ENCODE measurements around the gene UBE2QL1. TPM values are rescaled to one million over a fixed set of nuclear protein-coding genes. Genes with fewer than 3 reads are reported as not detected.

Gene UBE2QL1
- total RNA-seq, 1 experiment from 2014 or later = not detected

DNA sequence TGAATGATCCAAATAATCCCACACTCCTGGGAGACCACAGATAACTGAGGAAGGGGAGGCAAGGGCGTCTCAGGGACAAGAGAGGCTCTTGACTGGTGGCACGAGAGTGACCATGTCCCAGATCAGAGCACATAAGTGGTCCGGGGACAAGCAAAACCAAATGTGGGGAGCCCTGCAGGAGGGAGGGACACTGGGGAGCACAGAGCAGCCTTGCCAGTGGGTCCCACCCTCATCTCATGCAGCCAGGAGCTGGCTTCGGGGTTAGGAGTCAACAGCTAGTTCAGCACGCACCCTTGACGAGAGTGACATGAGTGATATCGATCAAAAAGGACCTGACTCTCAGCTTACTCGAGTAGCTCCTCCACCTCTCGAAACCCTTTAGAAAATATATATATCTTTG lies 16.5 kb upstream of the UBE2QL1 start:
- ChIA-PET POLR2A (no interaction called here), CTCF (no interaction called here), RAD21 (ENCODE audit: low non-redundant PET in 1 of 2, low total read pairs in 2 of 2, uncharacterized antibody in 2 of 2, unreplicated experiment in 2 of 2) (no interaction called here)
- BruUV-seq (replicated peaks) = no TSS peak
- Histone ChIP-seq H3K79me2 (ENCODE audit: insufficient read depth, low read length) (no peaks in the 10 kb centered on the region), H2AFZ (ENCODE audit: low read depth, low read length, poor library complexity, severe bottlenecking) (no peak overlapping the region), H3K27me3 (ENCODE audit: insufficient read depth, low read length) (peaks cover 32% of the 10 kb centered on the region), H3K27ac (ENCODE audit: low read depth, low read length) (no peak overlapping the region), H3K36me3 (ENCODE audit: control insufficient read depth in 1 of 2, insufficient read depth in 2 of 2, low read length in 2 of 2) (no peaks in the 10 kb centered on the region), H3K4me2 (ENCODE audit: low read length) (no peak overlapping the region), H3K9me2 (ENCODE audit: insufficient read depth) (no peaks in the 10 kb centered on the region), H3K4me1 (ENCODE audit: control insufficient read depth in 1 of 2, insufficient read depth in 2 of 2, low read length in 2 of 2) (no peaks in the 10 kb centered on the region), H3K9me3 (ENCODE audit: control insufficient read depth in 1 of 2, insufficient read depth in 1 of 2, low read depth in 1 of 2, low read length in 2 of 2) (no peaks in the 10 kb centered on the region), H3K9ac (ENCODE audit: low read length) (no peak overlapping the region), H3K4me3 (replicated peaks in 1 of 2; ENCODE audit: low read depth in 1 of 2, low read length in 2 of 2) (no peak overlapping the region), H4K20me1 (ENCODE audit: insufficient read depth) (no peaks in the 10 kb centered on the region)
- intact Hi-C loops (cut with micrococcal nuclease) = loop anchor here (10.0 kb wide), 1 partner anchor 137 kb away; no protein-coding TSS in a partner anchor
- TF ChIP-seq FOSL1 (IDR thresholded peaks at IDR 0.05; ENCODE audit: low read depth) = no peak
- no peak for TF ChIP-seq TCF7L2 (IDR thresholded peaks at IDR 0.05; ENCODE audit: borderline replicate concordance, extremely low read depth, insufficient read depth, insufficient read length)
- TF ChIP-seq EZH2 (IDR thresholded peaks at IDR 0.05) = no peak
- TF ChIP-seq POLR2AphosphoS5 (IDR thresholded peaks at IDR 0.05; ENCODE audit: low read depth, low read length) = no peak
- no peak for TF ChIP-seq JUND (IDR thresholded peaks at IDR 0.05)
- TF ChIP-seq ZNF274 (IDR thresholded peaks at IDR 0.05; ENCODE audit: low read depth, low read length) = no peak
- TF ChIP-seq, protein P1, sequence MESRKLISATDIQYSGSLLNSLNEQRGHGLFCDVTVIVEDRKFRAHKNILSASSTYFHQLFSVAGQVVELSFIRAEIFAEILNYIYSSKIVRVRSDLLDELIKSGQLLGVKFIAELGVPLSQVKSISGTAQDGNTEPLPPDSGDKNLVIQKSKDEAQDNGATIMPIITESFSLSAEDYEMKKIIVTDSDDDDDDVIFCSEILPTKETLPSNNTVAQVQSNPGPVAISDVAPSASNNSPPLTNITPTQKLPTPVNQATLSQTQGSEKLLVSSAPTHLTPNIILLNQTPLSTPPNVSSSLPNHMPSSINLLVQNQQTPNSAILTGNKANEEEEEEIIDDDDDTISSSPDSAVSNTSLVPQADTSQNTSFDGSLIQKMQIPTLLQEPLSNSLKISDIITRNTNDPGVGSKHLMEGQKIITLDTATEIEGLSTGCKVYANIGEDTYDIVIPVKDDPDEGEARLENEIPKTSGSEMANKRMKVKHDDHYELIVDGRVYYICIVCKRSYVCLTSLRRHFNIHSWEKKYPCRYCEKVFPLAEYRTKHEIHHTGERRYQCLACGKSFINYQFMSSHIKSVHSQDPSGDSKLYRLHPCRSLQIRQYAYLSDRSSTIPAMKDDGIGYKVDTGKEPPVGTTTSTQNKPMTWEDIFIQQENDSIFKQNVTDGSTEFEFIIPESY (IDR thresholded peaks at IDR 0.05; ENCODE audit: extremely low read depth, insufficient replicate concordance, low read length) = no peak
- TF ChIP-seq SIN3A (IDR thresholded peaks at IDR 0.05; ENCODE audit: low read depth) = no peak
- TF ChIP-seq, protein P2, sequence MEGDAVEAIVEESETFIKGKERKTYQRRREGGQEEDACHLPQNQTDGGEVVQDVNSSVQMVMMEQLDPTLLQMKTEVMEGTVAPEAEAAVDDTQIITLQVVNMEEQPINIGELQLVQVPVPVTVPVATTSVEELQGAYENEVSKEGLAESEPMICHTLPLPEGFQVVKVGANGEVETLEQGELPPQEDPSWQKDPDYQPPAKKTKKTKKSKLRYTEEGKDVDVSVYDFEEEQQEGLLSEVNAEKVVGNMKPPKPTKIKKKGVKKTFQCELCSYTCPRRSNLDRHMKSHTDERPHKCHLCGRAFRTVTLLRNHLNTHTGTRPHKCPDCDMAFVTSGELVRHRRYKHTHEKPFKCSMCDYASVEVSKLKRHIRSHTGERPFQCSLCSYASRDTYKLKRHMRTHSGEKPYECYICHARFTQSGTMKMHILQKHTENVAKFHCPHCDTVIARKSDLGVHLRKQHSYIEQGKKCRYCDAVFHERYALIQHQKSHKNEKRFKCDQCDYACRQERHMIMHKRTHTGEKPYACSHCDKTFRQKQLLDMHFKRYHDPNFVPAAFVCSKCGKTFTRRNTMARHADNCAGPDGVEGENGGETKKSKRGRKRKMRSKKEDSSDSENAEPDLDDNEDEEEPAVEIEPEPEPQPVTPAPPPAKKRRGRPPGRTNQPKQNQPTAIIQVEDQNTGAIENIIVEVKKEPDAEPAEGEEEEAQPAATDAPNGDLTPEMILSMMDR (IDR thresholded peaks at IDR 0.05 in 2 of 3, conservative IDR thresholded peaks at IDR 0.05 in 1 of 3; ENCODE audit: borderline replicate concordance in 1 of 3, insufficient read depth in 1 of 3, low read depth in 2 of 3, low read length in 2 of 3) = no peak
- DNase-seq (ENCODE audit: low read depth, low spot score) = no peak
- ATAC-seq = no peak

Measured in HCT116 (cell line).